Pancreas (tissue), 10 donors: ENCODE results near the gene FNDC3B. TPM values are rescaled to one million over a fixed set of nuclear protein-coding genes. Genes with fewer than 3 reads are reported as not detected.
A peak's percentile ranks its signal among the peaks of the same experiment; 100 is the strongest.
"Not testable (repeated sequence)": the region's sequence is repeated elsewhere in the genome, so short reads cannot be mapped to it uniquely, and the experiment has no call there.

ENCODE experiments used
- ATAC-seq, 4 donors: fragments of 200-7000 bp; cut with Tn5 transposase; one replicate each; pipeline versions ENCODE4 v1.8.0 to v1.9.1; 2020; ENCODE audit warnings: mild to moderate bottlenecking in 4 of 4, moderate library complexity in 4 of 4
- DNase-seq, 6 donors: peaks; one replicate each; pipeline ENCODE4 v3.0.0-alpha.2; 2020
- FAIRE-seq: peaks from 2 replicates; lab custom pipeline; 2012; peaks lifted over from hg19 to GRCh38; lab: Jason Lieb, UNC
- H3K27ac ChIP-seq, 4 donors: fragments of 200-600 bp; sonication (generic); 1 replicate in 3 of 4; 2 replicates in 1 of 4; pipeline versions ENCODE4 v1.5.0 to v1.8.0; 2020
- H3K27me3 ChIP-seq, 4 donors: fragments of 200-600 bp; one replicate each; pipeline ENCODE4 v1.8.0; 2021
- H3K36me3 ChIP-seq, 3 donors: fragments of 200-600 bp; sonication (generic) in 1 of 3; one replicate each; pipeline versions ENCODE4 v1.5.0 to v1.8.0; 2020 to 2021
- H3K4me1 ChIP-seq, 3 donors: fragments of 200-600 bp; one replicate each; pipeline ENCODE4 v1.8.0; 2021
- H3K4me3 ChIP-seq, 4 donors: fragments of 200-600 bp; sonication (generic) in 2 of 4; one replicate each; pipeline versions ENCODE4 v1.5.0 to v1.8.0; 2020 to 2021
- H3K9me3 ChIP-seq, 4 donors: fragments of 200-600 bp; one replicate each; pipeline ENCODE4 v1.8.0; 2021
- WGBS, 2 donors: extraction: QIAGEN DNeasy Blood & Tissue Kit; methylation state at CpG; one replicate each; pipeline ENCODE4 v1.1.7; 2013; 5-methylcytosine and 5-hydroxymethylcytosine counted together
- intact Hi-C, 3 donors: fragments of 100-400 bp; cut with DNase I; formaldehyde crosslinking; loops; one replicate each; pipeline versions ENCODE4 v1.11.1 to v1.14.2; 2022
- polyA plus RNA-seq, 2 donors: library from polyadenylated mRNA; stranded (reverse); fragments of 200-250 nt; gene quantifications; one replicate each; pipeline ENCODE4 v1.2.3, GENCODE V29; 2013
- total RNA-seq, 6 donors: library from RNA; stranded (reverse); fragmentation: NEBNext Ultra II Directional in 4 of 6; extraction: Animal tissue kit (Norgen Biotek cat#: 25700) in 4 of 6; gene quantifications; one replicate each; pipeline versions ENCODE4 v1.2.1 to v1.2.4, GENCODE V29; 2021 to 2023
- TF ChIP-seq, protein P1 (sequence below), 4 donors: fragments of 200-600 bp; sonication (generic) in 3 of 4; IDR thresholded peaks; one replicate each; pipeline versions ENCODE4 v1.5.0 to v1.8.0; 2021; ENCODE audit warnings: antibody characterized with exemption in 4 of 4
- donor health status: healthy with polysubstance abuse.
- donor health status: DM: no; HTN: no; CAD: no; lungs with moderate emphysema.
- donor health status: DM: no; HTN: no; CAD: no.
- donor health status: control.
- donor health status: control.
- donor health status: Bipolar disorder and iron deficiency.
- donor health status: DM: yes; HTN: yes; CAD: no.
- donor health status: DM: no; HTN: no; CAD: no.
- donor health status: DM: no; HTN: no; CAD: no.
- donor health status: DM: yes; HTN: yes; CAD: no.

FNDC3B gene
- total and polyA plus RNA-seq, 8 donors, result 9.3 to 126 (median 73.2) TPM

DNA sequence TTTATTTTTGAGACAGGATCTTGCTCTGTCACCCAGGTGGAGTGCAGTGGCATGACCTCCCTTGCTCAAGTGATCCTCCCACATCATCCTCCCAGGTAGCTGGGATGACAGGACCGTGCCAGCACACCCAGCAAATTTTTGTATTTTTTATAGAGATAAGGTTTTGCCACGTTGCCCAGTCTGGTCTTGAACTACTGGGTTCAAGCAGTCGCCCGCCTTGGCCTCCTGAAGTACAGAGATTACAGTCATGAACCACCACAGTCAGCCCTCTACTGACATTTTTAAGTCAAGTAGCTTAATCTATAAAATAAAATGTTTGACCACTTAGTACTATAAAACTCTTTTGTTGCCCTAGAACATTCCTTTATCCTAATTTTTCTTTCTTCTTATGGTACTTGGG is 198.8 kb downstream of the FNDC3B start:
- ATAC-seq (no peak), DNase-seq (no peak), FAIRE-seq (no peak)
- intact Hi-C loops, result no loop called here
- TF ChIP-seq, protein P1, sequence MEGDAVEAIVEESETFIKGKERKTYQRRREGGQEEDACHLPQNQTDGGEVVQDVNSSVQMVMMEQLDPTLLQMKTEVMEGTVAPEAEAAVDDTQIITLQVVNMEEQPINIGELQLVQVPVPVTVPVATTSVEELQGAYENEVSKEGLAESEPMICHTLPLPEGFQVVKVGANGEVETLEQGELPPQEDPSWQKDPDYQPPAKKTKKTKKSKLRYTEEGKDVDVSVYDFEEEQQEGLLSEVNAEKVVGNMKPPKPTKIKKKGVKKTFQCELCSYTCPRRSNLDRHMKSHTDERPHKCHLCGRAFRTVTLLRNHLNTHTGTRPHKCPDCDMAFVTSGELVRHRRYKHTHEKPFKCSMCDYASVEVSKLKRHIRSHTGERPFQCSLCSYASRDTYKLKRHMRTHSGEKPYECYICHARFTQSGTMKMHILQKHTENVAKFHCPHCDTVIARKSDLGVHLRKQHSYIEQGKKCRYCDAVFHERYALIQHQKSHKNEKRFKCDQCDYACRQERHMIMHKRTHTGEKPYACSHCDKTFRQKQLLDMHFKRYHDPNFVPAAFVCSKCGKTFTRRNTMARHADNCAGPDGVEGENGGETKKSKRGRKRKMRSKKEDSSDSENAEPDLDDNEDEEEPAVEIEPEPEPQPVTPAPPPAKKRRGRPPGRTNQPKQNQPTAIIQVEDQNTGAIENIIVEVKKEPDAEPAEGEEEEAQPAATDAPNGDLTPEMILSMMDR (IDR thresholded peaks at IDR 0.05), result no peak
- Histone ChIP-seq H3K36me3 (no peaks in the 10 kb centered on the region), H3K9me3 (no peaks in the 10 kb centered on the region), H3K4me1 (no peaks in the 10 kb centered on the region), H3K27me3 (no peaks in the 10 kb centered on the region), H3K4me3 (no peak overlapping the region), H3K27ac (no peak overlapping the region)
- 78% methylated on average over 4 of the region's 4 CpGs for WGBS, 2 donors

- H3K36me3 ChIP-seq, result no peaks in the 10 kb centered on the region
- no peak for DNase-seq
- H3K4me3 ChIP-seq, result no peak overlapping the region
- 81 to 91% methylated on average over 3 of the region's 3 CpGs for WGBS, 2 donors
- H3K4me1 ChIP-seq, result no peaks in the 10 kb centered on the region
- no peaks in the 10 kb centered on the region for H3K27me3 ChIP-seq
- intact Hi-C loops, result no loop called here
- no peaks in the 10 kb centered on the region for H3K9me3 ChIP-seq
- ATAC-seq, result peak in 1 of 4 donors; percentile 31
- FAIRE-seq, result no peak
- TF ChIP-seq, protein P1 (IDR thresholded peaks at IDR 0.05), result no peak
- H3K27ac ChIP-seq, result no peak overlapping the region
Measured at GRCh38 chr3:172239218-172239790, 199.9 kb downstream of the FNDC3B start.

DNA sequence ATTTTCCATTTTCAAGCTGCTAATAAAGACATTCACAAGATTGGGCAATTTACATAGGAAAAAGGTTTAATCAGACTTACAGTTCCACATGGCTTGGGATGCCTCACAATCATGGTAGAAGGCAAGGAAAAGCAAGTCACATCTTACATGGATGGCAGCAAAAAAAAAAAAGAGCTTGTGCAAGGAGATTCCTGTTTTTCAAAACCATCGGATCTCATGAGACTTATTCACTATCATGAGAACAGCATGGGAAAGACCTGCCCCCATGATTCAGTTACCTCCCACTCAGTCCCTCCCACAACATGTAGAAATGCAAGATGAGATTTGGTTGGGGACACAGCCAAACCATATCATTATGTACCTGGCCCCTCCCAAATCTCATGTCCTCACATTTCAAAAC is 202.0 kb downstream of the FNDC3B start:
- no peak for DNase-seq
- Histone ChIP-seq H3K27ac (no peak overlapping the region), H3K9me3 (no peaks in the 10 kb centered on the region), H3K36me3 (no peaks in the 10 kb centered on the region), H3K27me3 (no peaks in the 10 kb centered on the region), H3K4me1 (peaks cover 6 to 10% (median 7%) of the 10 kb centered on the region in 3 donors), H3K4me3 (no peak overlapping the region)
- TF ChIP-seq, protein P1 (IDR thresholded peaks at IDR 0.05), result no peak
- WGBS, 2 donors, result 89 to 91% methylated on average over 1 of the region's 1 CpG
- intact Hi-C loops, result no loop called here
- FAIRE-seq, result no peak
- no peak for ATAC-seq

DNA sequence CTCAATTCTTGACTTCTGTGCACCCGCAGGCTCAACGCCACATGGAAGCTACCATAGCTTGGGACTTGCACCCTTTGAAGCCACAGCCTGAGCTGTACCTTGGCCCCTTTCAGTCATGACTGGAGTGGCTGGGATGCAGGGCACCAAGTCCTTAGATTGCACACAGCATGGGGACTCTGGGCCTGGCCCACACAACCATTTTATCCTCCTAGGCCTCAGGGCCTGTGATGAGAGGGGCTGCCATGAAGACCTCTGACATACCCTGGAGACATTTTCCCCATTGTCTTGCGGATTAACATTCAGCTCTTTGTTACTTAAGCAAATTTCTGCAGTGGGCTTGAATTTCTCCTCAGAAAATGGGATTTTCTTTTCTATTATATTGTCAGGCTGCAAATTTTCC is 203.1 kb downstream of the FNDC3B start:
- H3K4me1 ChIP-seq, result peaks cover 6 to 10% (median 7%) of the 10 kb centered on the region in 3 donors
- ATAC-seq, result not testable (repeated sequence)

DNA sequence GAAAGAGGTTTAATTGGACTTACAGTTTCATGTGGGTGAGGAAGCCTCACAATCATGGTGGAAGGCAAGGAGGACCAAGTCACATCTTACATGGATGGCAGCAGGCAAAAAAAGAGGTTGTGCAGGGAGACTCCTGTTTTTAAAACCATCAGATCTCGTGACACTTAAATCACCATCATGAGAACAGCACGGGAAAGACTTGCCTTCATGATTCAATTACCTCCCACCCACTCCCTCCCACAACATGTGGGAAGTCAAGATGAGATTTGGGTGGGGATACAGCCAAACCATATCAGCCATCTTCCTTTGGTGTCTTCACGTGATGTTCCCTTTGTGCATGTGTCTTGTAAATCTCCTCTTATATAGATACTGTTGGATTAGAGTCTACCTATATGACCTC is 204.0 kb downstream of the FNDC3B start:
- FAIRE-seq, ATAC-seq, intact Hi-C loops, H3K9me3 ChIP-seq, H3K27me3 ChIP-seq, H3K27ac ChIP-seq, DNase-seq, H3K4me3 ChIP-seq, H3K36me3 ChIP-seq: not testable (repeated sequence)
- 78 to 83% methylated on average over 3 of the region's 3 CpGs for WGBS, 2 donors
- peaks cover 6 to 10% (median 7%) of the 10 kb centered on the region in 3 donors for H3K4me1 ChIP-seq

More for the DNA sequence above, 203.1 kb downstream of the FNDC3B start:
- FAIRE-seq, DNase-seq, H3K27me3 ChIP-seq, H3K27ac ChIP-seq, H3K4me3 ChIP-seq, intact Hi-C loops, H3K9me3 ChIP-seq, H3K36me3 ChIP-seq: not testable (repeated sequence)
- WGBS, 2 donors, result 98 to 100% methylated on average over 3 of the region's 3 CpGs

- Histone ChIP-seq H3K27ac (no peak overlapping the region), H3K36me3 (no peaks in the 10 kb centered on the region), H3K4me3 (no peak overlapping the region), H3K4me1 (peaks cover 6 to 10% (median 7%) of the 10 kb centered on the region in 3 donors), H3K9me3 (no peaks in the 10 kb centered on the region), H3K27me3 (no peaks in the 10 kb centered on the region)
- DNase-seq (no peak), FAIRE-seq (no peak), ATAC-seq (no peak)
- intact Hi-C loops, result no loop called here
- 76 to 77% methylated on average over 2 of the region's 2 CpGs for WGBS, 2 donors
- TF ChIP-seq, protein P1 (IDR thresholded peaks at IDR 0.05), result no peak
Measured at GRCh38 chr3:172244011-172244410, 204.6 kb downstream of the FNDC3B start.
